ENCODE measurements around the gene TSPAN17.
"Not testable (repeated sequence)": the region's sequence is repeated elsewhere in the genome, so short reads cannot be mapped to it uniquely, and the experiment has no call there.

TSPAN17 gene, protein sequence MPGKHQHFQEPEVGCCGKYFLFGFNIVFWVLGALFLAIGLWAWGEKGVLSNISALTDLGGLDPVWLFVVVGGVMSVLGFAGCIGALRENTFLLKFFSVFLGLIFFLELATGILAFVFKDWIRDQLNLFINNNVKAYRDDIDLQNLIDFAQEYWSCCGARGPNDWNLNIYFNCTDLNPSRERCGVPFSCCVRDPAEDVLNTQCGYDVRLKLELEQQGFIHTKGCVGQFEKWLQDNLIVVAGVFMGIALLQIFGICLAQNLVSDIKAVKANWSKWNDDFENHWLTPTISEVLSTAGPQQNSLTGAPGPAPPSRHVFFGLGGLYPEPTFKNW

GRCh38 chr5:176647030-176647842, at the start of gene TSPAN17:
TSS of gene TSPAN17 (plus strand) at chr5:176647484. CDS start at chr5:176647616, 132 bp downstream.
- no peaks in the 10 kb centered on the region for H3K27me3 Mint-ChIP-seq
- no peaks in the 10 kb centered on the region for H3K9me3 Mint-ChIP-seq
- no peaks in the 10 kb centered on the region for H3K36me3 Mint-ChIP-seq (ENCODE audit: low read depth)
- H3K27ac Mint-ChIP-seq, result peak within 1 kb of the TSS; percentile 95
- peak within 1 kb of the TSS; percentile 87 for H3K4me3 Mint-ChIP-seq
- peaks cover 52% of the 10 kb centered on the region for H3K4me1 Mint-ChIP-seq (ENCODE audit: low read depth)

DNA sequence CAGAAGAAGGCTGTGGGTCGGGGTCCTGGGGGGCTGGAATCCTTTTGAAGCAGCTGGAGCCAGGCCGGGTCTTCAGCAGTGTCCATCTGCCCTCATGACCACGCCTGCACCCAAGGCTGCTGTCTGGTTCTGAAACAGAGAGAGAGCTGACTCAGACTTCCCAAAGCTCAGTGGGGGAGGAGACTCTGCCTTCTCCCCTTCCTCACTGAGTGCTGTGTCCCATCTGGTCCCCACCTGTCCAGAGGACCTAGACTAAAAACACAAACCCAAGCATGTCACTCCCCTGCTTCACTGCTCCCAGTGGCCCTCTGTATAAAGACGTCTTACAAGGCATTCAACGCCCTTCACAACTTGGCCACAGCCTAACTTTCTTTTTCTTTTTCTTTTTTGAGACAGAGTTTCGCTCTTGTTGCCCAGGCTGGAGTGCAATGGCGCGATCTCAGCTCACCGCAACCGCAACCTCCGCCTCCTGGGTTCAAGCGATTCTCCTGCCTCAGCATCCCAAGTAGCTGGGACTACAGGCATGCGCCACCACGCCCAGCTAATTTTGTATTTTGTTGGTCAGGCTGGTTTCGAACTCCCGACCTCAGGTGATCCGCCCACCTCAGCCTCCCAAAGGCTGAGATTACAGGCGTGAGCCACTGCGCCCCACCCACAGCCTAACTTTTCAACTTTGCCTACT, 47.4 kb upstream of the TSPAN17 start:
- not testable (repeated sequence) for H3K4me3 Mint-ChIP-seq; H3K9me3 Mint-ChIP-seq; H3K27me3 Mint-ChIP-seq; H3K36me3 Mint-ChIP-seq (ENCODE audit: low read depth); H3K27ac Mint-ChIP-seq
- peaks cover 11% of the 10 kb centered on the region for H3K4me1 Mint-ChIP-seq (ENCODE audit: low read depth)

GRCh38 chr5:176601901-176602482, 45.3 kb upstream of the TSPAN17 start:
- Mint-ChIP-seq H3K36me3 (ENCODE audit: low read depth) (no peaks in the 10 kb centered on the region), H3K9me3 (no peaks in the 10 kb centered on the region), H3K4me1 (ENCODE audit: low read depth) (peaks cover 4% of the 10 kb centered on the region), H3K4me3 (no peak overlapping the region), H3K27ac (no peak overlapping the region), H3K27me3 (no peaks in the 10 kb centered on the region)

GRCh38 chr5:176603091-176603490, 44.2 kb upstream of the TSPAN17 start:
- Mint-ChIP-seq H3K4me1 (ENCODE audit: low read depth) (peaks cover 4% of the 10 kb centered on the region), H3K27me3 (no peaks in the 10 kb centered on the region), H3K9me3 (no peaks in the 10 kb centered on the region), H3K27ac (no peak overlapping the region), H3K36me3 (ENCODE audit: low read depth) (no peaks in the 10 kb centered on the region), H3K4me3 (no peak overlapping the region)

DNA sequence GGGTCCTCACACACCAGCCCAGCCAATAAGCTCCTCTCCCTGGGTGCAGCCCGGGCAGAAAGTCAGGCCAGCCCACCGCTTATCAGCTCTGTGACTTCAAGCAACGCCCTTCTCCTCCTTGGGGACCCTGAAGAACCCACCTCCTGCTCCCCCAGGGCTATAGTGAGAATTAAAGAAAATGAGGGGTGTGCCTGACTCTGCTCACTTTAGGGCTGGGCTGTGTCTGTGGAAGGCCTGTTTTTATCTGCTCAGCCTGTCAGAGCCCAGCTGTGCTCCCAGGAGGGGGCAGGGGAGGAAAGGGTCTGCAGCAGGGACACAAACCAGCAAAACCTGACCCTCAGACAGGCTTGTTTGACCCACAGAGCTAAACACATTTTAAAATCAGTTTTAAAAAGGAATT, 41.3 kb upstream of the TSPAN17 start:
- peaks cover 11% of the 10 kb centered on the region for H3K27me3 Mint-ChIP-seq
- H3K4me3 Mint-ChIP-seq, result no peak overlapping the region
- H3K36me3 Mint-ChIP-seq (ENCODE audit: low read depth), result no peaks in the 10 kb centered on the region
- no peak overlapping the region for H3K27ac Mint-ChIP-seq
- no peaks in the 10 kb centered on the region for H3K9me3 Mint-ChIP-seq
- H3K4me1 Mint-ChIP-seq (ENCODE audit: low read depth), result peaks cover 12% of the 10 kb centered on the region

GRCh38 chr5:176606875-176607274, 40.4 kb upstream of the TSPAN17 start:
- Mint-ChIP-seq H3K4me1 (ENCODE audit: low read depth) (peaks cover 15% of the 10 kb centered on the region), H3K27me3 (peaks cover 17% of the 10 kb centered on the region), H3K9me3 (no peaks in the 10 kb centered on the region), H3K36me3 (ENCODE audit: low read depth) (no peaks in the 10 kb centered on the region), H3K4me3 (no peak overlapping the region), H3K27ac (no peak overlapping the region)

GRCh38 chr5:176608142-176608705, 39.1 kb upstream of the TSPAN17 start:
- no peaks in the 10 kb centered on the region for H3K36me3 Mint-ChIP-seq (ENCODE audit: low read depth)
- peaks cover 30% of the 10 kb centered on the region for H3K27me3 Mint-ChIP-seq
- no peaks in the 10 kb centered on the region for H3K9me3 Mint-ChIP-seq
- no peak overlapping the region for H3K27ac Mint-ChIP-seq
- H3K4me1 Mint-ChIP-seq (ENCODE audit: low read depth), result peaks cover 15% of the 10 kb centered on the region
- peak overlapping the region; percentile 88 for H3K4me3 Mint-ChIP-seq

DNA sequence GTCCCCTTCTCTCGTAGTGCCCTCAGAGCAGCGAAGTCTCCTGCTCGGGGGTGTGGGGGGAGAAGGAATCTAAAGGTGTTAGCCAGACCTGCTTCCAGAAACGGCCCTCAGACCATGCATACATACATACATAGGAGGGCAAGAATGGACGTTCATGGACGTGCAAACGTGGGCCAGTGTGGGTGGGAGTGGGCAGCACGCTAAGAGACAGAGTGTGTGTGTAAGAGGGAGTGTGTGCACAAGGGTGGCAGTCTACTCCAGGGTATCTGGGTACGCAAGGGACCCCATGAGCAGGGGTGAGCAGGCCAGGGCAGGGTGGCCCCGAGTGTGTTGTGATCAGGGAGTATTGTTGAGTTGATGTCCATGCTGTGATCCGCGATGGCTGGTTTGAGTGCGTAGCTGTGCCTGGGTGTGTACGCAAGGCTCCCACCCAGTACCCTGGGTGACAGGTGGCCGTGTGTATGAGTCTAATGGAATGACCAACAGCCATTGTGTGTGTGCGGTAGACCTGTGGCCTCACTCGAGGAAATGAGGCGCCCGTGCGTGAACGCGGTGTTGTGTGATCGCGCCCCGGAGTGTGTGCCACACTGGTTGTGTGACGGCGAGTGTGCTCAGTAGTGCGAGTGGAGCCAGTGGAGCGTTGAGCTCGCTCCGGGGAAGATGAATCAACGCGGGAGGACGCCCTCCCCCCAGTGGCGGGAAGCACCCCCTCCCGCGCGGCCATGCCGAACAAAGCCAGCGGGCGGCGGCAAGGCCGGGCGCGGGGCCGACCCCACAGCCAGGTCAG, 38.2 kb upstream of the TSPAN17 start:
- Mint-ChIP-seq H3K4me1 (ENCODE audit: low read depth) (peaks cover 15% of the 10 kb centered on the region), H3K9me3 (no peaks in the 10 kb centered on the region), H3K4me3 (peak overlapping the region; percentile 88), H3K36me3 (ENCODE audit: low read depth) (no peaks in the 10 kb centered on the region), H3K27ac (peak overlapping the region; percentile 59), H3K27me3 (peaks cover 36% of the 10 kb centered on the region)

- H3K27me3 Mint-ChIP-seq, result peaks cover 42% of the 10 kb centered on the region
- H3K36me3 Mint-ChIP-seq (ENCODE audit: low read depth), result no peaks in the 10 kb centered on the region
- peaks cover 15% of the 10 kb centered on the region for H3K4me1 Mint-ChIP-seq (ENCODE audit: low read depth)
- peak within 1 kb of the TSS; percentile 59 for H3K27ac Mint-ChIP-seq
- H3K9me3 Mint-ChIP-seq, result no peaks in the 10 kb centered on the region
- H3K4me3 Mint-ChIP-seq, result peak within 1 kb of the TSS; percentile 88
Observed at GRCh38 chr5:176609724-176610434, 37.4 kb upstream of the TSPAN17 start, which contains the start of gene GPRIN1. TSS of gene GPRIN1 (minus strand) at chr5:176610156. CDS start at chr5:176599834, 10,322 bp downstream.

GRCh38 chr5:176610435-176610773, 36.9 kb upstream of the TSPAN17 start:
- Mint-ChIP-seq H3K27ac (no peak overlapping the region), H3K36me3 (ENCODE audit: low read depth) (no peaks in the 10 kb centered on the region), H3K4me1 (ENCODE audit: low read depth) (peaks cover 15% of the 10 kb centered on the region), H3K27me3 (peaks cover 46% of the 10 kb centered on the region), H3K9me3 (no peaks in the 10 kb centered on the region), H3K4me3 (peak overlapping the region; percentile 61)

DNA sequence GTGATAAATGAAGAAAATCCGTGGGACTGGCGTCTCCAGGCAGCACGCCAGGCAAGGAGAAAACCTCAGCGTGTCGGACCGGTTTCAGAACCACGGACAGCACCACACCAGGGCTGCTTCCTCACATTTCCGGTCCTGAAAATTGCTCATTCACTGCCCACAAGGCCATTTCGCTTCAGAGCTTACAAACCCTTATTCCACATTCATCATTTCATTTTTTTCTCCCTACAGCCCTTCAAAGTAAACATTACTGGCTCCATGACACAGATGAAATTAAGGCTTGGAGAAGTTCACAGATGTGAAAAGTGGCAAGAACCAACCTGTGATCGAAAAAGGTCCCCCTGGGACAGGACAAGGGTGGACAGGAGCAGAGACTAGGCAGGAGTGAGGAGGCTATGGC, 35.8 kb upstream of the TSPAN17 start:
- Mint-ChIP-seq H3K9me3 (no peaks in the 10 kb centered on the region), H3K4me1 (ENCODE audit: low read depth) (peaks cover 15% of the 10 kb centered on the region), H3K36me3 (ENCODE audit: low read depth) (no peaks in the 10 kb centered on the region), H3K27me3 (peaks cover 56% of the 10 kb centered on the region), H3K4me3 (no peak overlapping the region), H3K27ac (peak overlapping the region; percentile 29)

- Mint-ChIP-seq H3K9me3 (no peaks in the 10 kb centered on the region), H3K4me1 (ENCODE audit: low read depth) (peaks cover 15% of the 10 kb centered on the region), H3K36me3 (ENCODE audit: low read depth) (no peaks in the 10 kb centered on the region), H3K4me3 (no peak overlapping the region), H3K27me3 (peaks cover 62% of the 10 kb centered on the region), H3K27ac (peak overlapping the region; percentile 29)
Observed at GRCh38 chr5:176612008-176612407, 35.3 kb upstream of the TSPAN17 start.

- peaks cover 15% of the 10 kb centered on the region for H3K4me1 Mint-ChIP-seq (ENCODE audit: low read depth)
- H3K36me3 Mint-ChIP-seq (ENCODE audit: low read depth), result no peaks in the 10 kb centered on the region
- H3K9me3 Mint-ChIP-seq, result no peaks in the 10 kb centered on the region
- no peak overlapping the region for H3K27ac Mint-ChIP-seq
- H3K27me3 Mint-ChIP-seq, result peaks cover 70% of the 10 kb centered on the region
- no peak overlapping the region for H3K4me3 Mint-ChIP-seq
Observed at GRCh38 chr5:176612855-176613254, 34.4 kb upstream of the TSPAN17 start.

All from stimulated activated naive CD8-positive, alpha-beta T cell treated with anti-CD3 and anti-CD28 coated beads, Interleukin-15, Interleukin-2, amounts not matched to agents 100 ng/mL and 50 ng/mL, for 24 hours (primary cell).